PC-9 (cell line): ENCODE data around the gene TPRN. TPM values are rescaled to one million over a fixed set of nuclear protein-coding genes. Genes with fewer than 3 reads are reported as not detected.
A peak's percentile ranks its signal among the peaks of the same experiment; 100 is the strongest.

Source experiments
- BruUV-seq: library from RNA; stranded (reverse); fragments of 400-500 nt; replicated peaks from 2 replicates; lab custom pipeline; 2021; lab: Mats Ljungman, UMichigan
- CTCF ChIA-PET: fragments of 300-600 bp; sonication (Branson Sonifier 250); formaldehyde crosslinking; loops from one replicate; lab custom pipeline; 2022; ENCODE audit warnings: antibody characterized with exemption; lab: Charles Lee
- POLR2A ChIA-PET: fragments of 300-600 bp; sonication (Branson Sonifier 250); formaldehyde crosslinking; loops from one replicate; lab custom pipeline; 2022; ENCODE audit warnings: antibody characterized with exemption; ENCODE audit not compliant: unreplicated experiment; lab: Charles Lee
- DNase-seq, 2 experiments: peaks; one replicate each; pipeline versions ENCODE4 v3.0.0 to v3.0.0-alpha.2; 2015 to 2022; ENCODE audit warnings: mixed read lengths in 1 of 2
- H2AFZ ChIP-seq: fragments of 200-600 bp; sonication (generic); 2 replicates; pipeline ENCODE4 v1.8.1; 2017; ENCODE audit warnings: antibody characterized with exemption
- H3F3A ChIP-seq: fragments of 200-600 bp; sonication (generic); 2 replicates; pipeline ENCODE4 v1.8.1; 2017; ENCODE audit warnings: antibody characterized with exemption, mild to moderate bottlenecking, low read depth; ENCODE audit not compliant: insufficient read depth
- H3K27ac ChIP-seq: fragments of 200-600 bp; sonication (generic); 2 replicates; pipeline ENCODE4 v1.6.1; 2016; ENCODE audit warnings: mixed run types
- H3K27me3 ChIP-seq: fragments of 200-600 bp; sonication (generic); 2 replicates; pipeline ENCODE4 v1.6.1; 2016; ENCODE audit warnings: low read depth, mixed run types; ENCODE audit not compliant: insufficient read depth
- H3K36me3 ChIP-seq: fragments of 200-600 bp; sonication (generic); 2 replicates; pipeline ENCODE4 v1.6.1; 2016; ENCODE audit warnings: low read depth, mixed run types
- H3K4me1 ChIP-seq: fragments of 200-600 bp; sonication (generic); replicated peaks from 2 replicates; pipeline ENCODE4 v1.6.1; 2016; ENCODE audit warnings: mixed run types; ENCODE audit not compliant: insufficient read depth
- H3K4me2 ChIP-seq: fragments of 200-600 bp; sonication (generic); 2 replicates; pipeline ENCODE4 v1.6.1; 2017; ENCODE audit warnings: mixed run types
- H3K4me3 ChIP-seq: fragments of 200-600 bp; sonication (generic); 2 replicates; pipeline ENCODE4 v1.6.1; 2016; ENCODE audit warnings: mixed run types
- H3K79me2 ChIP-seq: fragments of 200-600 bp; sonication (generic); 2 replicates; pipeline ENCODE4 v1.6.1; 2017; ENCODE audit warnings: low read depth, mixed run types
- H3K9me2 ChIP-seq: fragments of 200-600 bp; sonication (generic); 2 replicates; pipeline ENCODE4 v1.8.1; 2017; ENCODE audit warnings: mild to moderate bottlenecking; ENCODE audit not compliant: insufficient read depth
- H3K9me3 ChIP-seq: fragments of 200-600 bp; sonication (generic); 2 replicates; pipeline ENCODE4 v1.8.1; 2016; ENCODE audit warnings: low read depth; ENCODE audit not compliant: insufficient read depth
- H4K20me1 ChIP-seq: fragments of 200-600 bp; sonication (generic); 2 replicates; pipeline ENCODE4 v1.8.1; 2017; ENCODE audit not compliant: insufficient read depth
- CTCF ChIP-seq: fragments of 200-600 bp; sonication (generic); conservative IDR thresholded peaks from 2 replicates; pipeline ENCODE4 v1.6.1; 2017; ENCODE audit warnings: mixed run types, antibody characterized with exemption, mild to moderate bottlenecking, moderate library complexity
- EZH2 ChIP-seq: fragments of 200-600 bp; sonication (generic); IDR thresholded peaks from 2 replicates; pipeline ENCODE4 v1.8.0; 2017; ENCODE audit warnings: antibody characterized with exemption, low read depth
- intact Hi-C: fragments of 100-400 bp; cut with micrococcal nuclease; formaldehyde crosslinking; loops from one replicate; pipeline ENCODE4 v1.10.0; 2022; ENCODE audit not compliant: unreplicated experiment
- total RNA-seq: library from RNA; stranded (reverse); gene quantifications from 2 replicates; pipeline ENCODE4 v1.2.3, GENCODE V29; 2021

TPRN gene
- total RNA-seq, 1 experiment from 2014 or later = 61.8 TPM

GRCh38 chr9:137219757-137220316, 19.3 kb upstream of the TPRN start:
- ChIA-PET POLR2A (interaction anchor here (0.6 kb wide), 2 partner anchors 13 to 18 kb away, joined by 3 to 4 read pairs; no protein-coding TSS in a partner anchor), CTCF (no interaction called here)
- no peaks in the 10 kb centered on the region for H3K9me3 ChIP-seq
- intact Hi-C loops = no loop called here
- no peak overlapping the region for H3K4me3 ChIP-seq
- no peaks in the 10 kb centered on the region for H3K36me3 ChIP-seq
- no peaks in the 10 kb centered on the region; the same call in 1 of the 2 replicates for H4K20me1 ChIP-seq
- TF ChIP-seq CTCF (no peak), EZH2 (no peak)
- no peak overlapping the region for H2AFZ ChIP-seq
- peaks cover 44% of the 10 kb centered on the region for H3F3A ChIP-seq
- peaks cover 37% of the 10 kb centered on the region for H3K4me1 ChIP-seq
- no TSS peak for BruUV-seq
- no peak overlapping the region for H3K27ac ChIP-seq
- no peaks in the 10 kb centered on the region for H3K79me2 ChIP-seq
- DNase-seq = no peak
- H3K9me2 ChIP-seq = no peaks in the 10 kb centered on the region
- H3K27me3 ChIP-seq = no peaks in the 10 kb centered on the region
- H3K4me2 ChIP-seq = no peak overlapping the region

- Histone ChIP-seq H3K4me3 (no peak overlapping the region; the same call in 1 of the 2 replicates), H3K4me1 (peaks cover 27% of the 10 kb centered on the region), H3K36me3 (no peaks in the 10 kb centered on the region), H3K9me2 (no peaks in the 10 kb centered on the region), H3K79me2 (no peaks in the 10 kb centered on the region), H3K27me3 (no peaks in the 10 kb centered on the region), H3F3A (peaks cover 34% of the 10 kb centered on the region), H3K9me3 (no peaks in the 10 kb centered on the region), H4K20me1 (no peaks in the 10 kb centered on the region; the same call in 1 of the 2 replicates), H3K4me2 (peak overlapping the region; percentile 72), H3K27ac (0 out of 2 replicates have a peak overlapping the region, but pooled peaks have one; percentile 2), H2AFZ (no peak overlapping the region)
- no peak for TF ChIP-seq CTCF
- TF ChIP-seq EZH2 = no peak
- ChIA-PET POLR2A (interaction anchor here (0.6 to 0.7 kb wide), 2 partner anchors 19 to 370 kb away, joined by 3 to 4 read pairs; no protein-coding TSS in a partner anchor), CTCF (no interaction called here)
- BruUV-seq = no TSS peak
- intact Hi-C loops = no loop called here
- DNase-seq = peak; percentile 80 to 82
Observed at GRCh38 chr9:137218754-137219271, 18.3 kb upstream of the TPRN start.

GRCh38 chr9:137218212-137218753, 17.7 kb upstream of the TPRN start:
- Histone ChIP-seq H3K9me3 (no peaks in the 10 kb centered on the region), H3K9me2 (no peaks in the 10 kb centered on the region), H3K4me2 (peak overlapping the region; percentile 72), H3K27ac (0 out of 2 replicates have a peak overlapping the region, but pooled peaks have one; percentile 2), H2AFZ (no peak overlapping the region), H3K27me3 (no peaks in the 10 kb centered on the region), H3K36me3 (no peaks in the 10 kb centered on the region), H3K4me1 (peaks cover 26% of the 10 kb centered on the region), H3K79me2 (no peaks in the 10 kb centered on the region), H3F3A (peaks cover 31% of the 10 kb centered on the region), H3K4me3 (no peak overlapping the region; the same call in 1 of the 2 replicates), H4K20me1 (no peaks in the 10 kb centered on the region; the same call in 1 of the 2 replicates)
- no peak for DNase-seq
- POLR2A ChIA-PET = interaction anchor here (0.7 kb wide), 1 partner anchor 370 kb away, joined by 3 read pairs; no protein-coding TSS in a partner anchor
- CTCF ChIA-PET = no interaction called here
- no peak for TF ChIP-seq CTCF
- no peak for TF ChIP-seq EZH2
- BruUV-seq = no TSS peak
- intact Hi-C loops = no loop called here
